ENCODE data around the gene VPS13D.

The VPS13D gene

GRCh38 chr1:12542616-12543592, 313.1 kb downstream of the VPS13D start:
- in situ Hi-C loops (cut with HindIII; ENCODE audit: low sequenced_read_pairs): no loop called here

GRCh38 chr1:12543740-12544154, 313.9 kb downstream of the VPS13D start:
- in situ Hi-C loops (cut with HindIII; ENCODE audit: low sequenced_read_pairs): no loop called here

DNA sequence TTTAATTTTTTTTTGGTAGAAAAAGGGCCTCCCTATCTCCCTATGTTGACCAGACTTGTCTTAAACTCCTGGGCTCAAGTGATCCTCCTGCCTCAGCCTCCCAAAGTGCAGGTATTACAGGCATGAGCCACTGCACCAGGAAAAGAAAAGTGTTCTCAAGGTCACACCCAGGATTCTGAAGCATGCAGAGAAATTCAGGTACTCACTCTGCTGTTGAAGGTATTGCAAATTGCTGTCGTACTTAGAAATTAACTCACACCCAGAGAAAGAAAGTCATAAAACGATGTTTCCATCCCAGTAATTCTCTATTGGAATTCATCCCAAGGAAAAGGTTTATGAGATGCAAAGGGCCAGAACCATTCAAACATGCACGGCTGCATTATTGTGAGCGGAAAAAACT, 314.5 kb downstream of the VPS13D start:
- in situ Hi-C loops (cut with HindIII; ENCODE audit: low sequenced_read_pairs): no loop called here

GRCh38 chr1:12544992-12545391, 315.2 kb downstream of the VPS13D start:
- in situ Hi-C loops (cut with HindIII; ENCODE audit: low sequenced_read_pairs): no loop called here

DNA sequence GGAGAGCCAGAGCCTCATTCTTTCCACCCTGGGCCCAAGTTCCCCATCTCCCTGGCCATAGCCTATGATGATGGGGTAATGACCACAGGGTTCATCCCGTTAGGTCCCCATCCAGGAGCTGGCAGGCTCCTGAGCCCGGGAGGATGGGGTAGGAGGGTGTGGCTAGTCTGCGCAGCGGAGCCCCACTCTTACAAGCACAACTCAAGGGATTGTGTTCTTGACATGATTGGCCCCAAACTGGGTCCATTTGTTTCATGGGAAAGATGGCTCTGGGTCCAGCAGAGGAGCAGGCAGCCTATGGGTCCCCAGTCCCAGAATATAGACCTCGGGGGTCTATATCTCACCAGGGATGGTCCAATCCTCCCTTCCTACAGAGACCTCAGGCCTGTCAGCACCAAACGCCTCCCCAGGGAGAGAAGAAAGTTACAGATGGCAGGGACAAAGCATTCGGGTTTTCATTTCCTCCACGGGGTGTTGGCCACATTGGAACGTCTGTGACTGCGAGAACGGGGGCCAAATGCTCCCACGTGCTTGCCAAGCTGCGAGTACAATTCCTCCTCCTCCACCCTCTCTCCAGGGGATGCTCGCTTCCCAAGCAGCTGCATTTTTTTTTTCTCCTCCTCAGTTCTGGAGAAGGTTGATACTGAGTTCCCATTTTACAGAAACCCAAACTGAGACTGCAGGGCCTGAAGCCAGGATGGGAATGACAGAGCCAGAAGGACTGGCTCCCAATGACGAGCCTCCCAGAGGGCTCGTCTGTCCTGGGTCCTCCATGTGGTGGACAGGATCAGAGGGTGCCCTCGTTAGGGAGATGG, 317.1 kb downstream of the VPS13D start:
- in situ Hi-C loops (cut with HindIII; ENCODE audit: low sequenced_read_pairs): no loop called here

GRCh38 chr1:12547586-12548225, 317.9 kb downstream of the VPS13D start:
- in situ Hi-C loops (cut with HindIII; ENCODE audit: low sequenced_read_pairs): no loop called here

DNA sequence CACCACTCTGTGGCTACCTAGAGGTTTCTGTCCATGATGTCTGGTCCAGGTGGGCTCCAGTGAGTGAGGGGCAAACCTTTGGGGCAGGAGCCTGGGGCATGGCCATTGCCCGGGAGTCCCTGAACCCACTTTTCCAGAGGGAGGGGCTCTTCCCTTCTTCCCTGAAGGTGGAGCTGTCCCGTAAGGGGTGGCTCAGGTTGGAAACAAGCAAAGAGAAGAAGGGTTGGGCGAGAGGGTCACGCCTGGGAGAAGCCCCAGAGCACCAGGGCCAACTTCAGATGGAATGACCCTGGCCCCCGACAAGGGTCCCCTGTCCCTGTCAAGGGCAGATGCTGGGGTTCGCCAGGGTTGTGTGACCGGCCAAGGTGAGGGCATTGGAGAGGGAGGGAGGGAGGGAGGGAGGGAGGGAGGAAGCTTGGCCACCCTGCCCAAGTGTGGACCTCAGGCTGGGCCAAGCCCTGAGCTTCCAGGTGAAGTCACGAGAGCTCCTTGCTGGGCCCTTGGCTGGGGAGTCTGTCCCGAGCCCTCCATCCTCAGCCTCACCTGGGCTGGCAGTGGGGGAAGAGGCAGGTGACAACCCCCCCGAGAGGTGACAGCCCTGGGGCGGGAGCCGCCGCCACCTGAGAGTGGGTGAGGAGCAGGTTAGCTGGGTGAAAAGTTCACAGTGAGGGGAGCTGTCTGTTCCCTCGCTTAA, 318.6 kb downstream of the VPS13D start:
- in situ Hi-C loops (cut with HindIII; ENCODE audit: low sequenced_read_pairs): no loop called here

- in situ Hi-C loops (cut with HindIII; ENCODE audit: low sequenced_read_pairs): no loop called here
Observed at GRCh38 chr1:12548973-12549459, 319.2 kb downstream of the VPS13D start.

DNA sequence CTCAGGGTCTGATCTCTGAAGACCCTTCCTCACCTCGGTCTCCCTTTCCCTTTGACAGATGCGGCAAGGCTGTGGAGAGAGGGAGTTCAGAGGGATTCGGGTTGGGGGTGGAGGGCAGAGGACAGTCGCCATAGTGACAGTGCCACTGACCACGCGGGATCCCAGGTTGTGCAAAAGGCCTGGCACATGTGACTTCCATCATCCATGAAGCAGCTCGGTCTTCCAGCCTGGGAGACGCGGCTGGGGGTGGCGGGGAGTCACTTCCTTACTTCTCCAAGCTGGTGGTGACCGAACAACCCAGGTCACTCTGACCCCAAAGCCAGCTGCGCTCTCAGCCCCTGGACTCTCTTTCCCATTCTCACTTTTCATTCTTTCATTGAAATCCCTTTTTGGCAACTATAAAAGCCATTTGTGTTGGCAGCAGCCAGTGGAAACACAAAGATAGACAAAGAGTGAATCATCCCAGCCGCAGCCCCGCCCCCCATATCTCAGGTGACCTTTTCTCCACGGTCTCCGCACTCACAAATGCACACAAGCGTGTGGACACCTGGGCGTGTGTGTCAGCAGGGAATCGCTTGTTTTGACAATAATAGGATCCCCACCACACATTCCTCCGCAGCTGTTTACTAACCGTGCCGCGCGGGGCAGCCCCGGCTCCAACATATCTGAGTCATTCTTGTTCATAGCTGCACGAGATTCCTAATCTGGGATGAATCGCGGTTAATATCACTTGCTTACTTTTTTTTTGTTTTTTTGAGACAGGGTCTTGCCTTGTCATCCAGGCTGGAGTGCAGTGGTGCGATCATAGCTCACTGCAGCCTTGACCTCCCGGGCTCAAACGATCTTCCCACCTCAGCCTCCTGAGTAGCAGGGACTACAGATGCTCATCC, 319.9 kb downstream of the VPS13D start:
- in situ Hi-C loops (cut with HindIII; ENCODE audit: low sequenced_read_pairs): no loop called here

DNA sequence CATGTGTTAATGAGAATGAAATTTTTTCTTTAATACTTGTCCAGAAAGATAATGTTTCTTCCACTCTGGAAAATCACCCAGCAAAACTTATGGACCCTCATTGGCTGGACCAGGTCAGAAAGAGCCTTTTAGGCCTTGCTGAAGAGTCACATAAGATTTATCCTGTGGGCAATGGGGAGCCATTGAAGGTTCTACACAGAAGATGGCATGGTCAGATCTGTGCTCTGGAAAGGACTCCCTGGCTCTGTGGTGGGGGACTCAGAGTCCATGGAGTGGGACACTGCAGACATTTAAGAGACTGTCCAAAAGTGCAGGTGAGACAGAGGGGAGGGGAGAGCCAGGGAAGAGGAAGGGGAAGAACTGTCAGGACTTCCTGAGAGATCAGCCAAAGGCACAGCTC, 321.8 kb downstream of the VPS13D start:
- in situ Hi-C loops (cut with HindIII; ENCODE audit: low sequenced_read_pairs): no loop called here

GRCh38 chr1:12552111-12552888, 322.5 kb downstream of the VPS13D start:
- in situ Hi-C loops (cut with HindIII; ENCODE audit: low sequenced_read_pairs): no loop called here

DNA sequence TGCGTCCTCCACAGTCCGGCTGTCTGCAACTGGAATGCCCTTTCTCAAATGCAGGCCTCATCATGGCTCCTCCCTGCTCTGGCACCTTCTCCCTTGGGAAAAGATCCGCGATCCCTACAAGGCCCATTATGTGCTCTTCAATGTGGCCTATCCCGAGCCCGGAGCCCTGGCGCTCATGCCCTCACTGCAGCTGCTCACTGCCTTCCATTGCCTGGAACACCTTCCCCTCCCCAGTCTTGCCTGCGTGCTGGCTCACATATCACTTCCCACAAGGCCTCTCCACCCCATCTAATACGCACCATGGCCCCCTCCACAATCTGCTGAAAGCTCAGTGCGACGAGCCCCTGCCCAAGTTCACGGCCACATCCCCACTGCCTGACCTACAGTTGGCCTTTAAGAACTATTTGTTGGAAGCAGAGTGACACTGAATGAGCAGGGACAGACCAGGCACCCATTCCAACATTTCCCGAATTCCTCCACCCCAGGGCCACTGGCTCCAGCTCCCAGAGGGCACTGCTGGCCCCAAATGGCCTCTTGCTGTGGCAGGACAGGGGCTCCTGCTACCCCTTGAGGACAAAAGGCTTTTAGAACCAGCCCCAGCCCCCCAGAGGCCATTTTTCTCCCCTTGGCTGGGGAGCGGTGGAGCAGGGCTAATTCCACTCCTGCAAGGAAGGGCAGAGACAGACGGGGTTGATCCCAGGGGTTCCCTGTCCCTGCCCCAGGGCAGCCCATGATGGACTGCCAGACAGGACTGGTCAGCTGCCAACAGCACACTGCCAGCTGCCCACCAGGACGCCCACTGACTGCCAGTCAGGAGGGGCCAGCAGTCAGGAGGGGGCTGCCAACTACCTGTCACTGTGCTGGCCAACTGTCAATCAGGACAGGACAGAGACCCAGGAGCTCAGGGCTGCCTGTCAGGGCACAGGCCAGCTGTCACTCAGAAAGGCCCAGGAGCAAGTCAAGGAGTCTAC, 323.4 kb downstream of the VPS13D start:
- in situ Hi-C loops (cut with HindIII; ENCODE audit: low sequenced_read_pairs): no loop called here

DNA sequence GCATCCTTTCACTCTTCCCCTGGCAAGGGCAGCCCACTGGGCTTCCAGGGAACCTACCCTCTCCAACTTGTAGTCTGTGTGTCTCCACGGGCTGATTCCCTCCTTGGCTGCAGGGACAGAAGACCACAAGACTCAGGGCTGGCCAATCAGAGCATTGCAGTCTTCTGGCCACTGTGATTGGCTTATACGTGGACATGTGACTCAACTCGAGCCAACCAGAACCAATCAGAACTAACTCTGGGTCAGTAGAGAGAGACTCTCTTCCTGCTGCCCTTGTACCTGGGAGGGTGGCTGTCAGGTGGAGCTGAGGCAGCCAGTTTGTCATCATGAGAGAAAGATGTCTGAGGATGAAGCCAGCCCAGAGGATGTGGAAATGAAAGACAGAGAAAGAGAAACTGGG, 324.1 kb downstream of the VPS13D start:
- in situ Hi-C loops (cut with HindIII; ENCODE audit: low sequenced_read_pairs): no loop called here

- in situ Hi-C loops (cut with HindIII; ENCODE audit: low sequenced_read_pairs): no loop called here
Observed at GRCh38 chr1:12554521-12555305, 324.9 kb downstream of the VPS13D start.

DNA sequence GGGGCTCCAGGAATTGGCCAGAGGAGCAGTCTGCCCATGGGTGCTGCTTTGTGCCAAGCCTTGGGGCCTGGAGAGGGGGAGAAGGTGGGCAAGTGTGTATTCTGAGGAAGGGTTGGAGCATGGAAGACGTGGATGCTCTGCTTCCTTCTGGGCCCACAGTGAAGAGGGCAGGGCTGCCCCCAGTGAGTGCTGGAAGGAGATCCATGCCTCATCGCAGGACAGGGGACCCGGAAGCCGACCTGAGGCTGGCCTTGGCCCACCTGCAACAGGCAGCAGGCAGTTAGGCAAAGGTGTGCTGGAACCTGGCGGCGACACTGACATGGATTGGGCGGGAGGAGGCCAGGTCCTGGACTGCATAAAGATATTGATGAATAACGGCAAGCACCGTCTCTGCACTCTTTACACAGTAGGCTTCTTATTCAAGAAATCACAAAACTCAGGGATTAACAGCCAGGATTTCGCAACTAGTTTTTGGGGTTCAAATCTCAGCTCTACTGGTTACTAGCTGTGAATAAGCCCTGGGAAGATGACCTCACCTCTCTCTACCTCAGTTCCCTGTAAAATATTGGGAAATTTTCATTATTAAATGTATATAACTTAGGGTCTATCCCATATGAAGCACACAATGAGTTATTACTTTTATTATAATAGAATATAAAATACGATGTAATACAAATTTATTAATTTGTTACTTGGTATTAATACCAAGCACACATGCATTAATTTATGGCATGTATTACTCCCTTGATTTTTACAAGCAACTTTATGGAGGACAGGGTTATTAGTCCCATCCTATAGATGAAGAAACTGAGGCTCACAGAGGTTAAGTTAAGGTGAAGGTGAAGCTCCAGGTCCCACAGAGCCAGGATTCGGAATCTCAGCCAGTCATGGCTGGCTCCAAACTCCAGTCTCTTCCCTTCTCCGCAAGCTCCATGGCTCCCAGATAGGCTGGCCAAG, 325.9 kb downstream of the VPS13D start:
- in situ Hi-C loops (cut with HindIII; ENCODE audit: low sequenced_read_pairs): no loop called here

All from DLD1 (cell line).